GM12873 (cell line): Measurements from ENCODE around the gene HERC4.

ENCODE experiments used
- TF ChIP-seq, protein P1 (sequence below): IDR thresholded peaks from 2 replicates; pipeline ENCODE4 v1.5.1; 2012; ENCODE audit warnings: low read depth, mild to moderate bottlenecking, moderate library complexity, low read length, control low read depth; ENCODE audit not compliant: insufficient read depth; ENCODE audit errors: missing control alignments

HERC4 gene

DNA sequence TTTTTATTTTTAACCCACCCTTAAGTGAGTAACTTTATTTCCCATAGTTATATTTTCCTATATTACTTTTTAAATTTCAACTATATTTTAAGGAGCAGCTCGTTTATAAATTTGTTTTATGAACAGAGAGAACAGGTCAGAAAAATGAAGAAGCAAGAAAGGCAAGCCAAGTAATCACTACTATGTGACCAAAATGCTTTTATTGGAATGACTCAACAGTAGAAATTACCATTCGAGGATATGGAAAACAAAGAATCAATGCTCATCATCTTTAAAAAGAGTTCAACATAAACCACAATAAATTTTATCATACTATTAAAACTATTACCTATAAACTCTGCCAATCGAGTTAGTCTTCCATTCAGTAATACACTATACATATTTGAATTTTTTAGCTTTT is 7.6 kb downstream of the HERC4 start:
- TF ChIP-seq, protein P1, sequence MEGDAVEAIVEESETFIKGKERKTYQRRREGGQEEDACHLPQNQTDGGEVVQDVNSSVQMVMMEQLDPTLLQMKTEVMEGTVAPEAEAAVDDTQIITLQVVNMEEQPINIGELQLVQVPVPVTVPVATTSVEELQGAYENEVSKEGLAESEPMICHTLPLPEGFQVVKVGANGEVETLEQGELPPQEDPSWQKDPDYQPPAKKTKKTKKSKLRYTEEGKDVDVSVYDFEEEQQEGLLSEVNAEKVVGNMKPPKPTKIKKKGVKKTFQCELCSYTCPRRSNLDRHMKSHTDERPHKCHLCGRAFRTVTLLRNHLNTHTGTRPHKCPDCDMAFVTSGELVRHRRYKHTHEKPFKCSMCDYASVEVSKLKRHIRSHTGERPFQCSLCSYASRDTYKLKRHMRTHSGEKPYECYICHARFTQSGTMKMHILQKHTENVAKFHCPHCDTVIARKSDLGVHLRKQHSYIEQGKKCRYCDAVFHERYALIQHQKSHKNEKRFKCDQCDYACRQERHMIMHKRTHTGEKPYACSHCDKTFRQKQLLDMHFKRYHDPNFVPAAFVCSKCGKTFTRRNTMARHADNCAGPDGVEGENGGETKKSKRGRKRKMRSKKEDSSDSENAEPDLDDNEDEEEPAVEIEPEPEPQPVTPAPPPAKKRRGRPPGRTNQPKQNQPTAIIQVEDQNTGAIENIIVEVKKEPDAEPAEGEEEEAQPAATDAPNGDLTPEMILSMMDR, result no peak

DNA sequence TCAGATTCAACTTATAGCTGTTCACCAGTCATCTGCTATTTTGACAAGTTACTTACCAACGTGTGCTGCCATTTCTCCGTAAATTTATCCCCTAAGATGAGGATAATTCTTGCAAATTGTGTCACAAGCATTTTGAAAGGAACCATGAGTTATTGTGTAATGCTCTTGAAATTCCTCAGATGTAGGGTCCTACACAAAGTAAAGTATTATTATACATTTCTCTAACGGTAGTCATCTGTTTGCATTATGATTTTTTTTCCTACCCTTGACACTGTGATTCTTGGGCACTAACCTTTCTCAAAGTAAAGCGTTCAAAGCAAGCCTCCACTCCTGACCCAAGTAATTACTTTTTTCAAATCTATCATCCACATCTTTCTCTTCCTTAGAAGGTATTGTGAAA is 8.1 kb downstream of the HERC4 start:
- TF ChIP-seq, protein P1, result no peak

DNA sequence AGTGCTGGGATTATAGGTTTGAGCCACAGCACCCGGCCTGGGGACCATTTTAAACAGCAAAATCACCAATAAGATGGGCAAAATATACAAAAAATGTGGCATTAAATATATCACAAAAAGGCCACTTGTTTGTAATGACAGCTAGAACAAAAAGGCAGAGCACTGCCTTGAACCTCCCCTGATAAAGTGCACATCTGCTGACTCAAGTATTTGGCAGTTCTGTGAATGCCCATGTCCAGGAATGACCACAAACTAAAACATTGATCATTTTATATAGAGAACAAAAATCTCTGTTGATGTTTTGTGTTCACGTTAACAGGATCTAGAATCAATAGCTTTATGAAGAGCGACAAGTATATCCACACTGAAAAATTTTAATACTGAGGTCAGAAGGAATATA is 21.5 kb downstream of the HERC4 start:
- TF ChIP-seq, protein P1, result no peak

DNA sequence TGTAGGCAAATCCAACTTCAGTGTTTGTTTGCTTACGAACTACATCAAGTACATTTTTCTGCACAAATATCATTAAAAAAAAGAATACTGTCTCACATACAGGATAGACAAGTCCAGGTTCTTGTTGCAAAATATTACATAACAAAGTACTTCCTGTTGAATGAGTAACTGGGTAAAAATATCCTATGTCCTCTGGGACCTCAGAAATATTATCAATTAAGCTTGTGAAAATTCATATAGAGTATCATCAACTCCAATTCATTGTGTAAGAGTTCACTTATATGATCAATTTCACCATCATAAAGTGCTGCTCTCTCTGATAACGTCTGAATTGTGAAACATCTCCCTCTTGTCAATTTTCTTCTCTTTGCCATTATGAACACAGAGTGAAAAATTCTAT is 22.6 kb downstream of the HERC4 start:
- TF ChIP-seq, protein P1, result no peak

DNA sequence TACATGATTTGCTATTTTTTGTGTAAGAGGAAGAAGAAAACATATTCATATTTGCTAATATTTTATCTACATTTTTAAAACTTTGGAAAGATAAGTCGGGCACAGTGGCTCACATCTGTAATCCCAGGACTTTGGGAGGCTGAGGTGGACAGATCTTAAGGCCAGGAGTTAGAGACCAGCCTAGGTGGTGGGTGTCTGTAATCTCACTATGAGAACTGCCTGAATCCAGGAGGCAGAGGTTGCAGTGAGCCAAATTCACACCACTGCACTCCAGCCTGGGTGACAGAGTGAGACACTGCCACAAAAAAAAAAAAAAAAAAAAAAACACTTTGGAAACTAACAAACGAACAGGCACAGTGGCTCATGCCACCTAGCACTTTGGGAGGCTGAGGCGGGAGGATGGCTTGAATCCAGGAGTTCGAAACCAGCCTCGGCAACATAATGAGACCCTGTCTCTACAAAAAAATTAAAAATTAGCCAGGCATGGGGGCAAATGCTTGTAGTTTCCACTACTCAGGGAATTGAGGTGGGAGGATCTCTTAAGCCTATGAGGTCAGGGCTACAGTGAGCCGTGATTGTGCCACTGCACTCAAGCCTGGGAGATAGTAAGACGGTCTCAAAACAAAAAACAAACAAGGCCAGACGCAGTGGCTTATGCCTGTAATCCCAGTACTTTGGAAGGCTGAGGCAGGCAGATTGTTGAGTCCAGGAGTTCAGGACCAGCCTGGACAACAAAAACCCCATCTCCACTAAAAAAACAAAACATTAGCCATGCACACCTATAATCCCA is 25.6 kb downstream of the HERC4 start:
- TF ChIP-seq, protein P1, result no peak

DNA sequence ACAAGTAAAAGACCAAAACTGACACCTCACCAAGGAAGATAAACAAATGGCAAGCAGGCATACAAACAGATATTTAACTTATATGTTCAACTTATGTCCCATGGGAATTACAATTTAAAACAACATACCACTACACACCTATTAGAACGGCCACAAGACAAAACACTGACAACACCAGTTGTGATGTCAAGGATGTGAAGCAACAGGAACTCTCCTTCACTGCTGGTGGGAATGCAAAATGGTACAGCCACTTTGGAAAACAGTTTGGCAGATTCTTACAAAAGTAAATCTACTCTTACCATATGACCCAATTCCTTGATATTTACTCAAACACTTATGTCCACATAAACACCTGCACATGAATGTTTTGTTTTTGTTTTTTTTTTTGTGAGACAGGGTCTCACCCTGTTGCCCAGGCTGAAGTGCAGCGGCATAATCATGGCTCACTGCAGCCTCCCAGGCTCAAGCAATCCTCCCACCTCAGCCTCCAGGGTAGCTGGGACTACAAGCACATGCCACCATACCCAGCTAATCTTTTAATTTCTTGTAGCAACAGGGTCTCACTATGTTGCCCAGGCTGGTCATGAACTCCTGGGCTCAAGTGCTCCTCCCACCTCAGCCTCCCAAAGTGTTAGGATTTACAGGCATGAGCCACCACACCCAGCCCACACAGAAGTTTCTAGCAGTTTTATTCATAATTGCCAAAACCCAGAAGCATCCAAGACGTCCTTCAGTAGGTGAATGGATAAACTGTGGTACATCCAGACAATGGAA is 27.3 kb downstream of the HERC4 start:
- TF ChIP-seq, protein P1, result no peak

DNA sequence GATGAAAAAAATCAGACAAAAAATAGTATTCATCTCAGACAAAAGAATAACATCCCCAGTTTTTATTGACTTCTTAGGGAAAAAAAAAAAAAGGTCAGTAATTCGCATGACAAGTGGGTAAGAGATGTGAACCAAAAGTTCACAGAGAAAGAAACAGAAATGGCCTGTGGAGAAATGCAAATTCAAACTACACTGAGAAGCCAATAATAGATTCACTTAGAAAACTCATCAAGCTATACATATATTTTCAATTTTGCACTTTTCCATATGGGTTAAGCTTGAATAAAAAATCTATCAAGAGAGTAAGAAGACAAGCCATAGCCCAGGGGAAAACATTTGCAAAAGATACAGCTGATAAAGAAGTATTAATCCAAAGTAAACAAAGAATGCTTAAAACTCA is 28.0 kb downstream of the HERC4 start:
- TF ChIP-seq, protein P1, result no peak
